Left lobe of liver (tissue), 2 donors: Measurements from ENCODE around the gene PARP3. TPM values are rescaled to one million over a fixed set of nuclear protein-coding genes. Genes with fewer than 3 reads are reported as not detected.

Experiments used
- ATAC-seq: fragments of 200-7000 bp; cut with Tn5 transposase; one replicate; pipeline ENCODE4 v1.9.1; 2020; ENCODE audit warnings: mild to moderate bottlenecking, moderate library complexity
- DNase-seq: peaks from one replicate; pipeline ENCODE4 v3.0.0-alpha.2; 2020; ENCODE audit warnings: low spot score
- total RNA-seq: library from RNA; stranded (reverse); gene quantifications from one replicate; pipeline ENCODE4 v1.2.1, GENCODE V29; 2021
- donor health status: DM: no; HTN: no; CAD: no; lungs with moderate emphysema.
- donor health status: DM: no; HTN: yes; CAD: no.

Gene PARP3
- total RNA-seq, 1 donor from 2014 or later = 23.7 TPM

- no peak for ATAC-seq
- no peak for DNase-seq
Measured at GRCh38 chr3:51933471-51934138, 8.6 kb upstream of the PARP3 start.

GRCh38 chr3:51934139-51934850, 7.9 kb upstream of the PARP3 start:
- no peak for DNase-seq
- ATAC-seq = no peak

- DNase-seq (no peak), ATAC-seq (peak; percentile 15)
Measured at GRCh38 chr3:51934991-51935885, 6.9 kb upstream of the PARP3 start.

- no peak for DNase-seq
- ATAC-seq = no peak
Measured at GRCh38 chr3:51935886-51936755, 6.0 kb upstream of the PARP3 start.

- DNase-seq (no peak), ATAC-seq (no peak)
Measured at GRCh38 chr3:51937014-51937413, 5.1 kb upstream of the PARP3 start.

GRCh38 chr3:51937611-51938450, 4.3 kb upstream of the PARP3 start:
- ATAC-seq (no peak), DNase-seq (no peak)

GRCh38 chr3:51938780-51939425, 3.3 kb upstream of the PARP3 start:
- ATAC-seq = no peak
- DNase-seq = no peak

GRCh38 chr3:51940648-51941462, 1.3 kb upstream of the PARP3 start:
- DNase-seq = no peak

GRCh38 chr3:51941463-51941797, 733 bp upstream of the PARP3 start:
- ATAC-seq (no peak), DNase-seq (no peak)

More at GRCh38 chr3:51940648-51941462, 1.3 kb upstream of the PARP3 start:
- no peak for ATAC-seq

- DNase-seq (peak; percentile 71), ATAC-seq (peak; percentile 60)
Measured at GRCh38 chr3:51942603-51943450, 664 bp downstream of the PARP3 start.

GRCh38 chr3:51943451-51944391, 1.6 kb downstream of the PARP3 start:
- no peak for DNase-seq
- no peak for ATAC-seq

- DNase-seq = no peak
- ATAC-seq = no peak
Measured at GRCh38 chr3:51944451-51945021, 2.4 kb downstream of the PARP3 start.

GRCh38 chr3:51945031-51945840, 3.1 kb downstream of the PARP3 start:
- ATAC-seq = no peak
- no peak for DNase-seq

GRCh38 chr3:51945926-51946705, 4.0 kb downstream of the PARP3 start:
- ATAC-seq (no peak), DNase-seq (no peak)
